Fibroblast of pulmonary artery (primary cell): ENCODE data around the gene LENG1.
"Not testable (repeated sequence)": the region's sequence is repeated elsewhere in the genome, so short reads cannot be mapped to it uniquely, and the experiment has no call there.

Experiments
- DNase-seq: peaks from one replicate; pipeline ENCODE4 v3.0.0-alpha.2; 2010; ENCODE audit warnings: low read depth
- H3K4me3 ChIP-seq: replicated peaks from 2 replicates; pipeline ENCODE4 v1.5.1; 2011; ENCODE audit warnings: low read depth, mild to moderate bottlenecking, control low read depth, low read length, moderate library complexity
- TF ChIP-seq, protein P1 (sequence below): IDR thresholded peaks from 2 replicates; pipeline ENCODE4 v1.5.1; 2011; ENCODE audit warnings: mild to moderate bottlenecking, control low read depth, low read length, inconsistent platforms; ENCODE audit errors: missing control alignments

Gene LENG1

DNA sequence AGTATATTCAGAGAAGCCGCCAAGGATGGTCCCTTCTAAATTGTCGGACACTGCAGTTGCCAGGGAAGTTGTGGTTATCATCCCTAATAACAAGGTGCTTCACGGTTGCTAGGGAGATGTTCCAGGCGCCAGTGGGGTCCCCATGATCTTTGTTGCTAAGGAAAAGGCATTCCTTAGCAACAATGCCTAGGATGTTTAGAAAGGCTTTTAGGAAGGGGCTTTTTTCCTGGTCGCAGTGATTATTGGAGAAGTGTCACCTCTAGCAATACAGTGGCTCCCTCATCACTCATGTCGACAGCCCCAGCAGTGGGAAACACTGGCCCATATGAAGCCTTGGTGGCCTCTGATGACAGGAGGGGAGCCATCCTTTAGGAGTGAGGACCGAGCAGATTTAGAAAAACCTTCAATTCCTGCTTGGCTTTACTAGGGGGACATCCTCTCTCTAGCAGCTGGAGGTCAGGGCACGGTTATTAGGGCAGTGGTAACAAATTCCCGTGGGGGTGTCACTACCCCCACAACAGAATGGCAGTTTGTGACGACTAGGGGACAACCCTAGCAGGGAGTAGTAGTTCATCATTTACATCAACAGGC is 19.8 kb upstream of the LENG1 start:
- TF ChIP-seq, protein P1, sequence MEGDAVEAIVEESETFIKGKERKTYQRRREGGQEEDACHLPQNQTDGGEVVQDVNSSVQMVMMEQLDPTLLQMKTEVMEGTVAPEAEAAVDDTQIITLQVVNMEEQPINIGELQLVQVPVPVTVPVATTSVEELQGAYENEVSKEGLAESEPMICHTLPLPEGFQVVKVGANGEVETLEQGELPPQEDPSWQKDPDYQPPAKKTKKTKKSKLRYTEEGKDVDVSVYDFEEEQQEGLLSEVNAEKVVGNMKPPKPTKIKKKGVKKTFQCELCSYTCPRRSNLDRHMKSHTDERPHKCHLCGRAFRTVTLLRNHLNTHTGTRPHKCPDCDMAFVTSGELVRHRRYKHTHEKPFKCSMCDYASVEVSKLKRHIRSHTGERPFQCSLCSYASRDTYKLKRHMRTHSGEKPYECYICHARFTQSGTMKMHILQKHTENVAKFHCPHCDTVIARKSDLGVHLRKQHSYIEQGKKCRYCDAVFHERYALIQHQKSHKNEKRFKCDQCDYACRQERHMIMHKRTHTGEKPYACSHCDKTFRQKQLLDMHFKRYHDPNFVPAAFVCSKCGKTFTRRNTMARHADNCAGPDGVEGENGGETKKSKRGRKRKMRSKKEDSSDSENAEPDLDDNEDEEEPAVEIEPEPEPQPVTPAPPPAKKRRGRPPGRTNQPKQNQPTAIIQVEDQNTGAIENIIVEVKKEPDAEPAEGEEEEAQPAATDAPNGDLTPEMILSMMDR = no peak
- no peak for DNase-seq
- no peak overlapping the region for H3K4me3 ChIP-seq

DNA sequence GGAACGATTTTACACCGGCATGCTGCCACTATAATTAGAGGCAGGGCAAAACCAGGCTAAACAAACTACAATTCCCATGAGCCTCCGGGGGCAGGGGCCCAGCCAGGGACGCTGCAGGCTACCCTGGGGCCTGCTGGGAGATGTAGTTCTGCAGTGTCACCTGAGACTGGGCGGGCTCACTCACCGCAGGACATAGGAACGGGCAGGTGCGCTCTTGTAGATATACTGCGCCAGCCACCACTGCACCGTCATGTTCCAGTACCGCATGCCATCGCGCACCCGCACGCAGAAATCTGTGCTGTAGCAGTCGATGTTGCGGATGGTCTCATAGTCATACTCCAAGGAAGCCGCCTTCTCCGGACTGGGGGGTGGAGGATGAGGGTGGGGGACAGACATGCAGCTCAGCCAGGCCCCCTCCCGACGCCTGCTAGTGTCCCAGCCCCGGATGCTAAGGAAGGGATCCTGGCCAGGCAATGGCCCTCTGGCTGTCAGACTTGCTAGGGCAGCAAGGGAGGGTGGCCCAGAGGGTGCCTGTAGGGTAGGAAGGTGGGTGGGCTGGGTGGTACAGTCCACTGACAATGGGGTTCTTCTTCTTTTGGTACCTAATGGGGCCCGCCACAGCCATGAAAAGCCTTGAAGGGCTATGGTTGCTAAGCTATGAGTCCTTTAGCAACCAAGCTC is 19.2 kb upstream of the LENG1 start:
- TF ChIP-seq, protein P1 = no peak
- DNase-seq = no peak
- no peak overlapping the region for H3K4me3 ChIP-seq

GRCh38 chr19:54173951-54174834 is 14.7 kb upstream of the LENG1 start:
- TF ChIP-seq, protein P1 = no peak
- no peak overlapping the region for H3K4me3 ChIP-seq
- no peak for DNase-seq

DNA sequence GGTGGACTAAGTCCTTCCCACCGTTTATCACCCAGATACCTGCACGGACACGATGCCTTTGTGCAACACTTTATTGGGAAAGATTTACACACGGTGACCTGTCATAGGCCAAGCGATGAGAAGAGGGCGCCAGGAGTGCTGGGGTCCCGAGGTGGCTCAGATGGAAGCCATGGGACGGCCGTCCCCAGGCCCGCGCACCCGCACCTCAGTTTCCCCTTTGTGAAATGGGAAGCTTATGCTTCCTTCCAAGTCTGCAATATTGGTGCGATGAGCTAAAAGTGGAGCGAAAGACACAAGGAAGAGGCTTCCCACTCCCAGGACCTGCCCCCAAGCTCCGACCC is 13.8 kb upstream of the LENG1 start:
- no peak for DNase-seq
- TF ChIP-seq, protein P1 = no peak
- no peak overlapping the region for H3K4me3 ChIP-seq

- no peak for DNase-seq
- TF ChIP-seq, protein P1 = no peak
- H3K4me3 ChIP-seq = no peak within 1 kb of the TSS
Measured at GRCh38 chr19:54172471-54173358, 13.2 kb upstream of the LENG1 start, which contains the start of gene TMC4. TMC4 (minus strand) TSS chr19:54173160; CDS start chr19:54173117, 43 bp downstream.

- not testable (repeated sequence) for H3K4me3 ChIP-seq, DNase-seq
Measured at GRCh38 chr19:54171736-54172431, 12.4 kb upstream of the LENG1 start.
